GM19328 (cell line): ENCODE results near the gene HECA.

ENCODE experiments used
- ATAC-seq: cut with Tn5 transposase; IDR thresholded peaks from one replicate; pipeline ENCODE4 v1.9.1; 2021; ENCODE audit warnings: mild to moderate bottlenecking, moderate library complexity; ENCODE audit not compliant: unreplicated experiment

HECA gene

DNA sequence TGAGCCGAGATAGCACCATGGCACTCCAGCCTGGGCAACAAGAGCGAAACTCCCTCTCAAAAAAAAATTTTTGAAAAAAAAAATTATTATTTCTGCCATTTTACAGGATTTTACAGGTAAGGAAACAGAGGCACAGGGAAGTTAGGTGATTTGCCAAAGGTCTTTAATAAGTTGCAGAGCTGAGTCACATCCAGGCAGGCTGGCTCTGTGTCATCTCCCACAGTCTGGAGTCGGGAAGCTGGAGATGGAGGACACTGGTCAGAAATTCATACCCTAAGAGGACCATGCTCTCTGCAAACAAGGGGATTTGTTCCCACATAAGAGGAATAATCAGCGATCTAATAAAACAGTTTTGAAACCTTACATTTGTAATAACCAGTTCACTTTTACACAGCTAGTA is 24.1 kb downstream of the HECA start:
- ATAC-seq: no peak

DNA sequence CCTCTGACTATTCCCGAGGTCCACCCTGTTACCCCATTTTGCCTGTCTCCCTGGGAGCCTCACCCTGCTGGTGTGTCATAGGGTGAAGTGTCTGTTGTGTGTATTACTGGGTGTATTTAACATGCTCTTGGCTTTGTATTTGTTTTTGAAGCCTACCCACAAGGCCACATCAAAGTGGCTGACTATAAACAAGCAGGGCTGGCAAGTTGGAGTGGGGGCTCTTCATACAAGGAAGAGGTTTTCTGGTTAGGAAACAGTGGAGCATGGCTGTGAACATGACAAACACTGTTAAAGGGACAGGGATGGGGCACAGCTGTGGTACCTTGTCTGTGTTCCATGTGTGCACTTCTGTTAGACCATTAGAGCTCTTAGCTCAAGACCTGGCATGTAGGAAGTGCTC is 26.3 kb downstream of the HECA start:
- peak; percentile 10 for ATAC-seq

DNA sequence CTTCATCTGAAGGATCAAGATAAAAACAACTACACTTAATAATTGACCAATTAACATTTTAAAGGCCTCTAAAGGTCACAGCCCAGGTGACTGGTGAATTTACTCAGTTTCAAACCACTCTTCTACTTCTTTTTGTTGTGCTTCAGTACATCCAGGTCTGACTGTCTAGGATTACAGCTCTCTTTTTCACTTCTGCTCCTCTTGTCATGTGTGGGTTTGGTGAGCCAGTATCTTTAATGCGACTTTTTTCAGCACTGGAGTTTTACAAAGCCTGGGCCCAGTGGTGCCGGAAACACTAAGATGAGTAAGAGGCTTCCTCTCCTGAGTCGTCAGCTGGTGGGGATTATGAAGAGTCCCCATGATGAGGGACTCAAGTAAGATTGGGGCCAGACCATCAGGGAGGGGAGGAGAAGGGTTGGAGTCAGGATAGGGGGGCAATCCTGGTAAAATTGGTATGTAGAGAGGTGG is 27.0 kb downstream of the HECA start:
- peak; percentile 99 for ATAC-seq

DNA sequence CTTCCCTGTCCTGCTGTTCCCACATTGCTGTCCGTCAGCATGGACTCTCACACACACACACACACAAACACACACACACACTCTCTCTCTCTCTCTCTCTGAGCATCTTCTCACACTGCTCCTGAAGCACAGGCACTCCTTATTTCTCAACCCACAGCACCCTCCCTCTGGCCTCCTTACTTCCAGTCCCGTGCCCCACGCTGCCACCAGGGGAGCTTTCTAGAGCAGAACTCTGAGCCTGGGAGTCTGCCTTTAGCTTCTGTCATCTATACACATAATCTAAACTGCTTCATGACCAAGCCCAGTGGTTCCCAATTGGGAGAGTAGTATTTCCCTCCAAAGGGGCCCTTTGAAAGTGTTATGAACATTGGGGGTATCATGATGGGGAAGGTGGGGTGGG is 29.1 kb downstream of the HECA start:
- no peak for ATAC-seq

DNA sequence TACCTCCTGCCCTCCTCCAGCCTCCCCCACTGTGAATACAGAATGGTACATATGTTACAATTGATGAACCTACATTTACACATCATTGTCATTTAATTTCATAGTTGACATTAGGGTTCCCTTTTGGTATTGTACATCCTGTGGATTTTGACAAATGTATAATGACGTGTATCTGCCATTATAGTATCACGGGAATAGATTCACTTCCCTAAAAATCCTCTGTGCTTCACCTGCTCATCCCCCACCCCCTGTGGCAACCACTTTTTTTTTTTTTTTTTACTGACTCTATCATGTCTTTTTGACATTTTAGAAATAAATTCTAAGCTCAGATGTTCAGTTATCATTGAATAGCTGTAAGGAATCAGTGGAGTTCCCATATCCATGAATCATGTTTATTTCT is 30.4 kb downstream of the HECA start:
- ATAC-seq: no peak

DNA sequence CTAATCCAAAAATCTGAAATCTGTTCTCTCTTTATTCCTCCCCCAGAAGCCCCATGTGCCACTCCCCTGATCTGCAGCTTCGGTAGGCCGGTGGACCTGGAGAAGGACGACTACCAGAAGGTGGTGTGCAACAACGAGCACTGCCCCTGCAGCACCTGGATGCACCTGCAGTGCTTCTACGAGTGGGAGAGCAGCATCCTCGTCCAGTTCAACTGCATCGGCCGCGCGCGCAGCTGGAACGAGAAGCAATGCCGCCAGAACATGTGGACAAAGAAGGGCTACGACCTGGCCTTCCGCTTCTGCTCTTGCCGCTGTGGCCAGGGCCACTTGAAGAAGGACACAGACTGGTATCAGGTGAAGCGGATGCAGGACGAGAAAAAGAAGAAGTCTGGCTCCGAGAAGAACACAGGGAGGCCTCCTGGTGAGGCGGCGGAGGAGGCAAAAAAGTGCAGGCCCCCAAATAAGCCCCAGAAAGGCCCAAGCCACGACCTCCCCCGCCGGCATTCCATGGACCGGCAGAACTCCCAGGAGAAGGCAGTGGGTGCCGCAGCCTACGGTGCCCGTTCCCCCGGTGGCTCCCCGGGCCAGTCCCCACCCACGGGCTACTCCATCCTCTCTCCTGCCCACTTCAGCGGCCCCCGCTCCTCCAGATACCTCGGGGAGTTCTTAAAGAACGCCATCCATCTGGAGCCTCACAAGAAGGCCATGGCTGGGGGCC is 31.5 kb downstream of the HECA start:
- ATAC-seq: no peak

DNA sequence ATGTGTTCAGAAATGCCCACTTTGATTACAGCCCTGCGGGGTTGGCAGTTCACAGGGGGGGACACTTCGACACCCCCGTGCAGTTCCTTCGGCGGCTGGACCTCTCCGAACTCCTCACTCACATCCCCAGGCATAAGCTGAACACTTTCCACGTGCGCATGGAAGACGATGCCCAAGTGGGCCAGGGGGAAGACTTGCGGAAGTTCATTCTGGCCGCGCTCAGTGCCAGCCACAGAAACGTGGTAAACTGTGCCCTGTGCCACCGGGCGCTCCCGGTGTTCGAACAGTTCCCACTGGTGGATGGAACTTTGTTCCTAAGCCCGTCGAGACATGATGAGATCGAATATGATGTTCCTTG is 32.1 kb downstream of the HECA start:
- no peak for ATAC-seq

DNA sequence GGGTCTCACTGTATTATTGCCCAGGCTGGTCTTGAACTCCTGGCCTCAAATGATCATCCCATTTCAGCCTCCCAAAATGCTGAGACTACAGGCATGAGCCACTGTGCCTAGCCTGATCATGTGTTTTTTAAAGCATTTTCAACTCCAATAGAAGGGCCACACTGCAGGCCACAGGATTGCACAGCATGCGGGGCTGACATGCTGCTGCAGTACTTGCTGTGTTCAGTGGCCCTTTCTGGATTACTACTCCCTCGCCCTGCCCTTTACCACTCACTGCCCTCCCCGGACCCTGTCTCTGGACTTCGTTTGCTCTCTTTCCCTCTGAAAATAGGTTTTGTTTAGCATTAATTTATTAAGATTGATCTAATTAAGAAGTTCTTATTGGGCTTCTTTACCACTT is 37.3 kb downstream of the HECA start:
- no peak for ATAC-seq

DNA sequence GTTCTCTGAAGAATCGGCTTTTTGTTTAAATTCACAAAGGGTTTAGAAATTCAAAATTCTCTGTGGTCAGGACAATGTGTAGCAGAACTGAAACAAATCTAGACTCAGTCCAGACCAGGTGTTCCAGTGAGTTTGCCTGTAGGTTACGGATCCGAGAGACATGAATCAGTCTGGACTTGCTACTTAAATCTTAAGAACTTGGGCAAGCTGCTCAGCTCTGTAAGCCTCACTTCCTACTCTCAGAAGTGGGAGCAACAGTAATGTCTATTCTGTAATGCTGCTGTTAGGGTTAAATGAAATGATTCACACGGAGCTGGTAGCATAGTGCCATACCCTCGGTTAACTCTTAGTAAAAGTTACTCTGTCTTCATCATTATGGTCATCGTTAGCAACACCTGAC is 37.7 kb downstream of the HECA start:
- no peak for ATAC-seq

DNA sequence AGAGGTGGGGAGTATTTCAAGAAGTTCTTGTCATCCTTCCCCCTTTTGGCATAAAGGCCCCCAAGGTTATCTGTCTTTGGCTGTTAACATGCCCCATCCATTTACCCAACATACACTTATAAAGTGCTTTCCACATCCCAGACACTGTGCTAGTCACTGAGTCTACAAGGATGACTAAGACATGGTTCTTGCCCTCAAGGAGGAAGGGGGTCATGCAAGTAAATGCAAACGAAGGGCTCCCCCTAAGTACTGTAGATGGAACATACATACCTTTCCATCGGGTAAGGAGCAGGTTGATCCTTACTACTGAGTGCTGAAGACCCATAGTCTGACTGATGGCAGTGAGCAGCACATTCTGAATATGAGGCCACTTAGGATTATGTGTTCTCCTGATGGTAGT is 38.3 kb downstream of the HECA start:
- no peak for ATAC-seq

DNA sequence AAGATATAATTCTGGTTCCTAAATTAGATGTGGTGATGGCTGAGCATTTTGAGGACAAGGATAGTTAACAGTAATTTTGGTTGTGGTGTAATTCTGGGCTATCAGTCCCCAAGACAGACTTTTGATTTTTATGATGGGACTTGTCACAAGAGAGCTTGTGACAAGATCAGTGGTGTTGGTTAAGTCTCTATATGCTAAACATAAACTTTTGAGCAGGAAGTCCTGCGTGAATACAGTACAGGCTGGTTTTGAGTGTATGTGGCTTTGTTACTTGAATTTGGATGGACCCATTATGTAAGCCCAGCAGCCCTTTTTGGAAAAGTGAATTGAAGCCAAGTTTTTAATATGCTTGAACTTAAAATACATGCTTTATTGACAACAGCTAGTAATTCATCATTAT is 38.9 kb downstream of the HECA start:
- ATAC-seq: no peak

DNA sequence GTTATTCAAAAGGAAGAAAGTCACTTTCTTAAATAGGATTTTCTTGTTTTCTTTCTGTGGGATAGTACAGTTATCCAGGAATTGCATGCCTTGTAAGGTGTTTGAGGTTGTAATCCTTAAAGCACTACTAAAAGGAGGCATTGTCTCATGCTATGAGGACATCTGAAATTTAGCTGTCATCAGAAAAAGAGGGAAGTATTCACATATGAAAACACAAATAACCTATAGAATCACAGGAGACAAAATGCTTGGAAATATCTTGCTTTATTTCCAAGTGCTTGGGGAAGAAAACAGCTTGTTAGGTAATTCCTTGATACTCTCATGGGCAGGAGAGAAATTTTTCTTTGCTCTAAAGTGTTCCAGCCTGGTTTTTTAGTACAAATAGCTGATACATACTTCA is 40.1 kb downstream of the HECA start:
- no peak for ATAC-seq

DNA sequence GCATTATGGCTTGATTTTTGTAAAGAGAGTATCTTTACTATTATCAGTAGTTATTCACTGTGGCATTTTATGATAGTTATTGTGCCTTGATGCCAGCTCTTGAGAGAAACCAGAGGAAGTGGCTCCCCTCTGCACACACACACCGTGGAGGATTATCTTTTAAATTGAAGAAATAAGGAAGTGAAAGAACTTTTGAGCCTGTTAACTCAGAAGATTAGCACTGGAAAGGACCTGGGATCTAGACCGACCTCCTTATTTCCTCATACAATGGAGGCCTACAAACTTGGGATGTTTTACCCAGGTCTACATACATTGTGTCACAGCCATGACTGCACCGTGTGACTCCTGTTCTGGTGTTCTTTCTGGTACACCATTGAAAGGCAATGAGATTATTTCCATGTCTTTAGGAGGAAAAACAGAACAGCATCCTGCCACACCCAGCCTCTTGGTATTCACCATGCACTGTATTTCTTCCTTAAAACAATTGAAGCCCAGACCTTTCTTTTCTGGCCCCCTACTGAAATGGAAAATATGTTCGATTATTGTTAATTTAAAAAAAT is 40.6 kb downstream of the HECA start:
- ATAC-seq: no peak

DNA sequence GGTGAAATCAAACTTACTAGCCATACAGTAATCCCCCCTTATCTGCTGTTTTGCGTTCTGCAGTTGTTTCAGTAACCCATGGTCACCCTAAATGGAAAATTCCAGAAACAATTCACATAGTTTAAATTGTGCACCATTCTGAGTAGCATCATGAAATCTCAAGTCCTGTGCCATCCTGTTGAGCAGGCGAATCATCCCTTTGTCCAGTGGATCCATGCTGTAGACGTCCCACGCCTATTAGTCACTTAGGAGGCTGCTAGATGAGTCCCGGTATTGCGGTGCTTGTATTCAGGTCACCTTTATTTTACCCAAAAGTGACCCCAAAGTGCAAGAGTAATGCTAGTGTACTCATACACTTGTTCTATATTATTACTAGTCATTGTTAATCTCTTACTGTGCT is 46.4 kb downstream of the HECA start:
- no peak for ATAC-seq

DNA sequence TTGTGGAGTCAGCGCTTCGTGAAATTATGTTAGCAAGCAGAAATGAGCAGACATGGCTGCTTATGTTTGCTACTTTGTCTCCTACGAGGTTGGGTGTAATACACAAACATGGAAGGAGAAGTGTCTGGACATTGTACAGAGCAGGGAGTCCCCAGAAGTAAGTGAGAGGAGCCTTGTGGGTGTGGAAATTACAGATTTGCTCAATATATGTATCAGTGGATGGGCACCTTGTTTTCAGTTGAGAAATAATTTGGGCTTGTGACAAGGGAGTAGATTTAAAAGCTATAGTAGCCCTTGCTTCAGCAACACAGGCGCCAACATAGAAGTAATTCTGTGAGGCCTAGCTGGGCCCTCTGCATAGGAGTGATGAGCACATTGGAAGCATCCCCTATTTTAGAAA is 49.2 kb downstream of the HECA start:
- ATAC-seq: no peak

DNA sequence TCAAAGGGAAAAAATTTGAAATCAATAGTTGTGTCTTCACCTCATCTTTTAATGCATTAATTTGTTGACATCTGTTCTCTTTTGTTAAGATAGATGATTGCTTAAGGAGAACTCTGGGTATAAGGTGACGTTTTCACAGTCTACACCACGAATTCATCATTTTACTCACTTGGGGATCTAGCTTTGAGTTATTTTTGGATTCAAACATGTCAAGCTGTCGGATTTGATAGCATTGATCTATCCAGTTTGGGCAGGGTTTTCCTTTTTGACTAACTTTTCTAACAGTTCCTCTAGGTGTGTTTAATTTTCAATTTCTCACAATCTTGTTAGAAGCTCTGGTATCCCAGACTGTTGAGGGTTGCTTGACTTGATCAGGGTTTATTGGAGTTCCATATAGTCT is 49.6 kb downstream of the HECA start:
- no peak for ATAC-seq

DNA sequence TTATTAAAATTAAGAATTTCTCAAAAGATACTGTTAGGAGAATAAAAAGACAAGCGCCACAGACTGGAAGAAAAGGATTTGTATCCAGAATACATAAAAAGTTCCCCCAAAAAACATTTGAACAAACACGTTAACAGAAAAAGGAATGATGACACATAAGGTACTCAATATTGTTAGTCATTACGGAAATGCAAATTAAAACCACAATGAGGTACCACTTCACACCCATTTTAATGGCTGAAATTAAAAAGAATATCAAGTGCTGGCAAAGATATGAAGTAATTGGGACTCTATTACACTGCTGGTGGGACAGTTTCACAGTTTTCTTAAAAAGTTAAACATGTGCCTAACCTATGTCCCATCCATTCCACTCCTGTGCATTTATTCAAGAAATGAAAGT is 51.4 kb downstream of the HECA start:
- no peak for ATAC-seq

DNA sequence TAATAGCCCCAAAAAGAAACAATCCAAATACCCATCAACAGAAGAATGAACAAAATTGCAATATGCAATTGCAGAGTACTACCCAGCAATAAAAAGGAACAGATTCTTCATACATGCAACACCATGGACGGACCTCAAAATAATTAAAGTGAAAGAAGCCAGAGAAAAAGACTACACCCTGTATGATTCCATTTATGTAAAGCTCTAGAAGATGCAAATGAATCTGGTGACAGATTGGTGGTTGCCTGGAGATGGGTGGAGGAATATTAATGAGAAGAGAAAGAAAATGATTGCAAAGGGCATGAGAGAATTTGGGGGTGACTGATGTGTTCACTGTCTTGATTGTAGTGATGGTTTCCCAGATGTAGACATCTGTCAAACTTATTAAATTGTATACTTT is 51.8 kb downstream of the HECA start:
- no peak for ATAC-seq

DNA sequence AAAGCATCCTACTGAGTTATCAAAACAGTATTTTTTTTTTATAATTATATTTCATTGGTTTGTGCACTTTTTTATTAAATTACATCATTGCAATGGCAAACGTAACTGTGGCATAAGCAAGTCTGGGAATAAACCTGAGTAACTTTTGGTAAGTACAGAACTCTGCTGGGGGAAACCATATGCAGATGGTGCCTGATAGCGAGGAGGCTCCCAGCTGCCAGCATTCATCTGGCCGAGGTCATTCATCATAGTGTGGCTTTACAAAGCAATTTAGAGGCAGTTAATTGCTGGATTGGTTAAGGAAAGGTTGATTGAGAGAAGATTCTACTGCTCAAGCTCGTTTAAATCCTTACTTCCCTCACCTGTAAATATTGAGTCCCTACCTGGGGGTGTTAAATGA is 52.6 kb downstream of the HECA start:
- ATAC-seq: no peak

DNA sequence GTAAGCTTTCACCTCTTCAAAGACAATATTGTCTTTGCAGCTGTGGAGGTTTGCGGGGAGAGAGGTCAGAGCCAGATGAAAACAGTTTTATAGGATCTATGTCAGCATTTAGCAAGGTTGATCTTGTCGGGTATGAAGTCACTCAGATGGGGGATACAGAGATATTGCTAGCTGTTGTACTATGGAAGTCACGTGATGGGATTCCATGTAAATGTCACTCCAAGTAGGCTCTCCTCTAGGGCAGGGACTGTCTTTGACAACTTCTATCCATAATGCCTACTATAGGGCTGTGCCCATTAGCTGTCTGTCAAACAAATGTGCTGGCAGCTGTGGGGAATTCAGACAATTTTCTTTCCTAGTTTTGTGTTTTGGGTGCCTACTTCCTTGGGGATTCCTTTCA is 54.8 kb downstream of the HECA start:
- ATAC-seq: no peak

DNA sequence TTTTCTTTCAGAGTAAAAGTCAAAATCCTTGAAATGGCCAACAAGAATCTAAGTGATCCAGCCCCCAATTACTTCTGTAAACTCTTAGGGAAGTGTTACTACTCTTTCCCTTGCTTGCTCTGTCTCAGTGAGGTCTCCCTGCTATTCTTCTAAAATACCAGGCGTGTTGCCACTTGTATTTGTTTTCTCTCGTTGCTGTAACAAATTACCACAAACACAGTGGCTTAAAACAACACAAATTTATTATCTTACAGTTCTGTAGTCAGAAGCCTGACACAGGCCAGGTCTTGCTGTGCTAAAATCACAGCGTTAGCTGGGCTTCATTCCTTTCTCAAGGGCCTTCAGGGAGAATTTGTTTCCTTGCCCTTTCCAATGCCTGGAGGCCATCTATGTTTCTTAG is 59.9 kb downstream of the HECA start:
- ATAC-seq: no peak

DNA sequence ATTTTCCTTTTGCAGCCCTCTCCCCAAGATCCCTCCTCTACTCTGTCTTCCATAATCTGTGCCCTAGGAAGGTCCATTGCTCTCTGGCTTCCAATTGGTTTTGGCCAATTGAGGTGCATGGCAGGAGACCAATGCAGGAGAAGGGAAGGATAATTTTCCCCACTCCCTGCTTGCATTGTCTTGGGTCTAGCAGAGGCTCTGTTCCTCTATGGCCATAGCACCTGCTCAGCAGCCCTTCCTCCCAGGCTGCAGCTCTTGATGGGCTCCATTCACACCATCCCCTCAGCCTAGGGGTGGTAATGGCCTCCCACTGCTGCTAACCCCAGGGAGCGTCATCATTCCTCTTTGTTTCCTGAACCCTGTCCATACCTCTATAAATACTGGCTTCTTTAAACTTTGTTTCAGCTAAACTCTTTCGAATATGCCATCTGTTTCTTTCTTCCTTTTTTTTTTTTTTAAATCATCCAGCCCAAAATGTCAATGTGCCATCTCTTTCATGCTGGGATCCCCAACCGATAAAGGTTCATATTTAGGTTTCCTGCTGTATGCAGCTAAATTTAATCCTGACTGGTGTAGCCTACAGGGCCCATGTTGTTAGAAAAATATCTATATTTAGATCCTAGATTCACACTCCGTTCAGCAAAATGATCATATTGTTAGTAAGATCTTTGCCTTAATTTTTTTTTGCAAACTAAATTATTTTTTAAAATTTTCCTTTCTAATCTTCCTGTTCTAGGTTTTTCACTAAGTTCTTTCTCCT is 63.8 kb downstream of the HECA start:
- no peak for ATAC-seq
